Effector memory CD4-positive, alpha-beta T cell (primary cell): Measurements from ENCODE around the gene LMF2.
A peak's percentile ranks its signal among the peaks of the same experiment; 100 is the strongest.
"Not testable (repeated sequence)": the region's sequence is repeated elsewhere in the genome, so short reads cannot be mapped to it uniquely, and the experiment has no call there.

ENCODE experiments used
- DNase-seq, 3 donors: peaks; one replicate each; pipeline ENCODE4 v3.0.0-alpha.2; 2020
- H3K27ac ChIP-seq: 2 replicates; pipeline ENCODE4 v1.7.0; 2013; ENCODE audit warnings: mild to moderate bottlenecking, low read length, moderate library complexity; ENCODE audit not compliant: insufficient read depth, poor library complexity, severe bottlenecking
- H3K27me3 ChIP-seq: replicated peaks from 2 replicates; pipeline ENCODE4 v1.7.0; 2013; ENCODE audit warnings: mild to moderate bottlenecking, low read length; ENCODE audit not compliant: insufficient read depth, control insufficient read depth, poor library complexity, severe bottlenecking
- H3K36me3 ChIP-seq: 2 replicates; pipeline ENCODE4 v1.7.0; 2013; ENCODE audit warnings: mild to moderate bottlenecking, low read length, moderate library complexity; ENCODE audit not compliant: control insufficient read depth, insufficient read depth
- H3K4me1 ChIP-seq: 2 replicates; pipeline ENCODE4 v1.7.0; 2013; ENCODE audit warnings: low read length, mild to moderate bottlenecking; ENCODE audit not compliant: control insufficient read depth, insufficient read depth, poor library complexity, severe bottlenecking
- H3K4me3 ChIP-seq: 2 replicates; pipeline ENCODE4 v1.7.0; 2013; ENCODE audit warnings: low read length, low read depth, mild to moderate bottlenecking; ENCODE audit not compliant: insufficient read depth, poor library complexity, severe bottlenecking
- H3K9me3 ChIP-seq: 2 replicates; pipeline ENCODE4 v1.7.0; 2013; ENCODE audit warnings: mild to moderate bottlenecking, low read length, moderate library complexity; ENCODE audit not compliant: control insufficient read depth

The LMF2 gene

DNA sequence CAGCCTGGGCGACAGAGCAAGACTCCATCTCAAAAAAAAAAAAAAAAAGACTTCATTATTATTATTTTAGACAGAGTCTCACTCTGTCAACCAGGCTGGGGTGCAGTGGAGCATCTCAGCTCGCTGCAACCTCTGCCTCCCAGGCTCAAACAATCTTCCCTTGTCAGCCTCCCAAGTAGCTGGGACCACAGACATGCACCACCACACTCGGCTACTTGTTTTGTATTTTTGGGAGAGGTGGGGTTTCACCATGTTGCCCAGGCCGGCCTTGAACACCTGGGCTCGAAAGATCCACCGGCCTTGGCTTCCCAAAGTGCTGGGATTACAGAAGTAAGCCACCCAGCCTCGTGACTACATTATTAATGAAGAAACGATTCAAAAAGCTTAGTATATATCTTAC lies 27.6 kb upstream of the LMF2 start:
- no peak for DNase-seq
- no peaks in the 10 kb centered on the region for H3K27me3 ChIP-seq
- H3K4me3 ChIP-seq: no peak overlapping the region
- H3K27ac ChIP-seq: no peak overlapping the region
- no peaks in the 10 kb centered on the region for H3K9me3 ChIP-seq
- H3K36me3 ChIP-seq: no peaks in the 10 kb centered on the region
- H3K4me1 ChIP-seq: peaks cover 36% of the 10 kb centered on the region

DNA sequence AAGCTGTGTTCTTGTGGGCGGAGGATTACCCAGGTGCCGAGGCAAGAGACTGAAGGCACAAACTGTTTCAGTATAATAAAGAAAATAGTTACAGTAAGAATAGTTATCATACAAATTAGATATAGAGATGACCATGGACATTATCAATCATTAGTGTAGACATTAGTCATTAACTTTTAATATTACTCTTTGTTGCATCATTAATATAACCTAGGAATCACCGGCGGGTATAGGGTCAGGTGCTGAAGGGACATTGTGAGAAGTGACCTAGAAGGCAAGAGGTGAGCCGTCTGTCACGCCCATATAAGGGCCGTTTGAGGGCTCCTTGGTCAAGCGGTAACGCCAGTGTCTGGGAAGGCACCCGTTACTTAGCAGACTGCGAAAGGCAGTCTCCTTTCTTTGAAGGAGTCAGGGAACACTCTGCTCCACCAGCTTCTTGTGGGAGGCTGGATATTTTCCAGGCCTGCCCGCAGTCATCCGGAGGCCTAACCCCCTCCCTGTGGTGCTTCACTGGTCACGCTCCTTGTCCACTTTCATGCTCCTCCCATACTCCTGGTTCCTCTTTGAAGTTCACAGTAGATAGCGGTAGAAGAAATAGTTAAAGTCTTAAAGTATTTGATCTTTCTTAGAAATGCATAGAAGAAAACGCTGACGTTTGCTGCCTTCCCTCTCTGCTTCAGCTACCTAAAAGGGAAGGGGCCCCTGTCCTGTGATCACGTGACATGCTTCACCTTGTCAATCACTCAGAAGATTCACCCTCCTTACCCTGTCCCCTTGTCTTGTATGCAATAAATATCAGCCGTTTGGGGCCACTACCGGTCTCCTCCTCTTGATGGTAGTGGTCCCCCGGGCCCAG lies 26.6 kb upstream of the LMF2 start:
- not testable (repeated sequence) for H3K27ac ChIP-seq, H3K27me3 ChIP-seq, H3K36me3 ChIP-seq, DNase-seq, H3K9me3 ChIP-seq, H3K4me3 ChIP-seq
- H3K4me1 ChIP-seq: peaks cover 31% of the 10 kb centered on the region

DNA sequence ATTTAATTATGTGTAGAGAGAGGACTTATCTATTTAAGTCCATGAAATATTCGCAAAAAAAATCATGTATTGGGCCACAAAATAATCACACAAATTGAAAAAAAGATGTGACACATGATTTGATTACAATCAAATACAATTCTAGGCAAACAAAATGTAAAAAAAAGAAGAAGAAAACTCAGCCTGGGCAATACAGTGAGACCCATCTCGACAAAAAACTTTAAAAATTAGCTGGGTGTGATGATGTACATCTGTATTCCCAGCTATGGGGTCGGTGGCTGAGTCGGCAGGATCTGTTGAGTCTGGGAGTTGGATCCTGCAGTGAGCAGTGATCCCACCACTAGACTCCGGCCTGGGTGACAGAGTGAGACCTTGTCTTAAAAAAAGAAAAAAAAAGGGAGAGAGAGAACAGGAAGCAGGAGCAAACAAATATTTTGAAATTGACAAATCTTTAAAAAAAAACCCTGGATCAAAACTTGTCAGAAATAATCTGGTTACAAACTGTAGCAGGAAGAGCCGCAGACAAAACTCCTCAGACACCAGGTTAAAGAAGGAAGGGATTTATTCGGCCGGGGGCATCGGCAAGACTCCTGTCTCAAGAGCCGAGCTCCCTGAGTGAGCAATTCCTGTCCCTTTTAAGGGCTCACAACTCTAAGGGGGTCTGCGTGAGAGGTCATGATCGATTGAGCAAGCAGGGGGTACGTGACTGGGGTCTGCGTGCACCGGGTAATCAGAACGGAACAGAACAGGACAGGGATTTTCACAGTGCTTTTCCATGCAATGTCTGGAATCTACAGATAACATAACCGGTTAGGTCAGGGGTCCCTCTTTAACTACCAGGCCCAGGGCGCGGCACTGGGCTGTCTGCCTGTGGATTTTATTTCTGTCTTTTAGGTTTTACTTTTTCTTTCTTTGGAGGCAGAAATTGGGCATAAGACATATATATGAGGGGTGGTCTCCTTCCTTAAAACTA lies 25.6 kb upstream of the LMF2 start:
- Histone ChIP-seq H3K27me3 (no peaks in the 10 kb centered on the region), H3K4me3 (no peak overlapping the region), H3K36me3 (no peaks in the 10 kb centered on the region), H3K4me1 (peaks cover 21% of the 10 kb centered on the region), H3K9me3 (no peaks in the 10 kb centered on the region), H3K27ac (peak overlapping the region; percentile 97)
- DNase-seq: no peak

DNA sequence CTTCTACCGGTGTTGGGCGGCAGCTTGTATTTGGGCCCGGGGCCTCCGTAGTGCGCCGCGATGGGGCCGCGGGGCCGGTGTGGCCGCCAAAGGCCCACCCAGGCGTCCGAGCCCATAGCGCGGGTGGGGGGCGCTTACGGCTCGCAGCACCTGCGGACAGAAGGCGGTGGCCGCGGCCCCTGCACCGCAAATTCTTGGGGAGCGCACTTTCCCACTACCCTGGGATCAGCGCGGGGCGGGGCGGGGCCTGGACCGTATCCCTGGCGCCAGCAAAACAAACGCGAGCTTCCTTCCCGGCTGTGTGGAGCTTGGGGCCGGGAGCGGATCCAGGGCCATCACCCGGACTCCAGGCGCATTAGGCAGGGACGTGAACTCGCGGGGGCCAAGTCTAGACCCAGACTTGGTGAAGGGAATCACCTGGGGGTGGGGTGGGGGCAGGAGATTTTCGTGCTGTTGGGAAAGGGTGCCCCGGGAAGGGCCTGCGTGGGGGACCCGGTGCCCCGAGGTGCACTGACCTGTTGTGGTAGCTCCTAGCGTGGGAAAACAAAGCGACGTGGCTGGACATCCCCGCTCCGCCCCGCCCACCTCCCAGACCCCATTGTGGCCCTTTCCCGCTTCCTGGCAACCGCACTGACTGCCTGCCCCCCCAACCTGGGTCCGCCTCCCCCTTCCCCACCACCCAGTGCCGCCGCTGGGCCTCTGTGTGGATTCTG lies 24.6 kb upstream of the LMF2 start:
- Histone ChIP-seq H3K4me1 (peaks cover 22% of the 10 kb centered on the region), H3K27ac (peak overlapping the region; percentile 97), H3K27me3 (no peaks in the 10 kb centered on the region), H3K4me3 (peak overlapping the region; percentile 66), H3K36me3 (no peaks in the 10 kb centered on the region), H3K9me3 (no peaks in the 10 kb centered on the region)
- DNase-seq: no peak

DNA sequence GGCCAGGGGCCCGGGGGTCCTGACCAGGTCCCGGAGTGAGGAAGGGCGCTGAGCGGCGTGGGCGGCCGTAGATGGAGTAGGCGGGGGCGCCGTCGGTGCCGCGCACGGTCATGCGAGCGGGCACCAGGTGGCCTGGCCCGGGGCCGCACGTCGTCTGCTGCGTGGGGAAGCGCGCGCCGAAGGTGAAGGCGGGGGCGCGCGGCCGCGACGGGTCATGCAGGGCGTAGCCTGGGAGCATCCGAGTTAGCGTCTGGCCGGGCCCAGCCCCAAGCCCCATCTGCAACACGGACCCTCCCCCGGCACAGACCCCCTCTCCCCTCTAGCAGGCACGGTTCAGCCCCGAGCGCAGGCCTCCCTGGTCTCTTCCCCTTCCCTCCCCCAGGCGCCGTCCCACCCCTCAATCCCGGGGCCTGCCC lies 24.1 kb upstream of the LMF2 start:
- Histone ChIP-seq H3K36me3 (no peaks in the 10 kb centered on the region), H3K27ac (peak overlapping the region; percentile 97), H3K4me3 (peak overlapping the region; percentile 66), H3K9me3 (no peaks in the 10 kb centered on the region), H3K27me3 (no peaks in the 10 kb centered on the region), H3K4me1 (peaks cover 28% of the 10 kb centered on the region)
- DNase-seq: peak in 2 of 3 donors; percentile 45 to 54

DNA sequence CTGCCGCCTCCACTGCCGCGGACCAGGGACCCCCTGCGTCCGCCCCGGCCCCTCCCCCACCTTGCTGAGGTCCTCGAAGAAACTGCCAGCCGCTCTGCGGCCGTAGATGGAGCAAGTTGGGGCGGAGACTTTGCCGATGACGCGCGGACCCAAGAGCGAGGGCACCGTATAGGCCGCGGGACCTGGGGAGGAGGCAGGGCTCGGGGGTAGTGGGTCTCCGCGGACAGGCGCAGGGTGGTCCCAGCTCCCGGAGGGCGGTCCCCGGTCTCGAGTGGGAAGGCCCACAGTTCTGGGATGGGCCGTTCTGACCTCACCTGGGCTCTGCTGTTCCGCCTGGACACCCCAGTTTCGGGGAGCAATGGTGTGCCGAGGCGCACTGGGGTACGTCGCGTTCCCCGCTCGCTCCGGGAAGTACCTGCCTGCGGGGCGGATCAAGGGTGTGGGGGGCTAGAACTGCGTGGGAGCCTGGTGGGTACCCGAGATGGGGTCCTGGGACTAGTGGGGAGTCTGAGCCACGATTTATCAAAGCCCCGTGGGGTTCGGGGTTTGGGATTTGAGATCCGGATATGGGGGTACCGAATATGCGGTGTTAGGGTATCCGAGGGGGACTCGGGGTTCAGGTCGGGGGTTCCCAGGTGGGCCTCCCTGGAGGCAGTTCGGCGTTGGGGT lies 23.5 kb upstream of the LMF2 start:
- H3K27me3 ChIP-seq: no peaks in the 10 kb centered on the region
- peaks cover 32% of the 10 kb centered on the region for H3K4me1 ChIP-seq
- no peaks in the 10 kb centered on the region for H3K9me3 ChIP-seq
- H3K36me3 ChIP-seq: no peaks in the 10 kb centered on the region
- H3K4me3 ChIP-seq: peak overlapping the region; percentile 66
- H3K27ac ChIP-seq: peak overlapping the region; percentile 97
- DNase-seq: peak; percentile 49 to 63 (median 58)

DNA sequence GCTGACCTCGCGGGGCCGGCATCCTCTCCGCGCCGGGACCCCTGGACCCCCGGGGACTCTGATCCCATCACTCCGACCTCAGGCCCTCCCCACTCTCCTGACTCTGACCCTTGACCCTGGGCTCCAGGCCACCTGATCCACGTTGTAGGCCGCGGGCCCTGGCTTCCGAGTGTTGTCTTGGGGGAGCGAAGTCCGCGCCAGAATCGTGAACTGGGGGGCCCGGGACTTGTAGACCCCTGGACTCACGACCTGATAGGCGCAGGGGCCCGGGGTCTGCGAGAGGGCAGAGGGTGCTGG lies 23.0 kb upstream of the LMF2 start:
- Histone ChIP-seq H3K27me3 (no peaks in the 10 kb centered on the region), H3K9me3 (no peaks in the 10 kb centered on the region), H3K4me3 (peak overlapping the region; percentile 66), H3K36me3 (no peaks in the 10 kb centered on the region), H3K4me1 (peaks cover 34% of the 10 kb centered on the region), H3K27ac (peak overlapping the region; percentile 97)
- no peak for DNase-seq

DNA sequence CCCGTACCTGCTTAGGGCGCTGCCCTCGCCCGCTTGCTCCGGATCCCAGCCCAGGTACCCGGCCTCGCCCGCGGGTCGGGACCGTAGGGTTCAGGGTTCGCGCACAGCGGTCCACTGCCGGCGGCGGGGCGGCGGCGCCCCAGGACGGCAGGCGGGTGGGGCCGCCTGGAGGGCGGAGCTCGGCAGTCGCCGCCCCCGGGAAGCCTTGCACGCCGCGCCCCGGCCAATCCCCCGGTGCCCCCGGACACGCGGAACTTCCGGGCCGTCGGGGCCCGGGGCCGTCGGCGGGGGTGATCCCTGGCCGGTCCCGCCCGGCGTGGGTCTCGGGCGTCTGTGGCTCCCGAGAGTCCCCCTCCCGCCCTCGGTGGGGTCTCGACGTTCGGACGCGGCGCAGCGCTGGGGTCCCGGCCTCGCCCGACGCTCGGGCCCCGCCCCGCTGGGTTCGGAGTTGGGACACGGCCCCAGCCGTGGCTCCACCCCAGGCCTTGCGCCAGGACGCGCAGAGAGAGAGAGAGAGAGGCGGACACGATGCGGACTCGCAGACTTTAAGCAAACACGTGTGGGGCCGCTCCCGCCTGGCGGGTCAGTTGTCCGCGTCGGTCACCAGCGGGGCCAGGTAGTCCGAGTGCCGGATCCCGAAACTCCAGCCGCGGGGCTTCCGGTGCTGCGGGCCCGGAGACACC lies 22.5 kb upstream of the LMF2 start, which contains the start of gene TYMP:
TSS of gene TYMP (minus strand) at position 116 of the 683 bp plus-strand sequence. CDS start 303 bp downstream, outside the sequence.
- H3K27ac ChIP-seq: peak within 1 kb of the TSS; percentile 97
- peak; percentile 45 to 58 (median 48) for DNase-seq
- no peaks in the 10 kb centered on the region for H3K36me3 ChIP-seq
- H3K4me1 ChIP-seq: peaks cover 36% of the 10 kb centered on the region
- H3K9me3 ChIP-seq: no peaks in the 10 kb centered on the region
- peak within 1 kb of the TSS; percentile 66 for H3K4me3 ChIP-seq
- no peaks in the 10 kb centered on the region for H3K27me3 ChIP-seq

DNA sequence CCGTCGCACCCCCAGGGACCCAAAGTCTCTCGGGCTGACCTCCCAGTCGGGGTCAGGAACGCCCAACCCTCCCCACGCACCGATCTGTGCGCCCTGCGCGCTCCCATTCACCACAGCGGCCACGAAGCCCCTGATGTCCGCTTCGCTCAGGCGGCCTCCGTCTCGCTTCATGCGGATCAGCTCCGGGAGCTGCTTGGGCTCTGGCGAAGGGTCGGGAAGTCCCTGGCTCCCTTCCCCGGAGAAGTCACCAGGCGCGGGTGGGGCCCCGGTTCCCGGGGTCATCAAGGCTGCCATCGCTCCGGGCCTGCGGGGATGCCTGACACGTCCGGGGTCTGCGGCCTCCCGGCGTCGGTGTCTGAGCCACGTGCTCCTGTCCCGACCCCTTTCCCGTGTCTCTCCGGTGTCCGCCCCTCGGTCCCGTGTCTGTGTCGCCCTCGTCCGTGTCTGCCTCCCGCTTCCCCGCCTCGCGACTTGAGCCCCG lies 22.0 kb upstream of the LMF2 start:
- Histone ChIP-seq H3K27me3 (no peaks in the 10 kb centered on the region), H3K4me1 (peaks cover 41% of the 10 kb centered on the region), H3K4me3 (peak overlapping the region; percentile 66), H3K9me3 (no peaks in the 10 kb centered on the region), H3K36me3 (no peaks in the 10 kb centered on the region), H3K27ac (peak overlapping the region; percentile 97)
- peak in 1 of 3 donors; percentile 27 for DNase-seq
